ENCODE data around the gene EMC10.
A peak's percentile ranks its signal among the peaks of the same experiment; 100 is the strongest.

Gene EMC10

GRCh38 chr19:50497022-50497405, 20.7 kb downstream of the EMC10 start:
- DNase-seq (ENCODE audit: low read depth) = no peak

DNA sequence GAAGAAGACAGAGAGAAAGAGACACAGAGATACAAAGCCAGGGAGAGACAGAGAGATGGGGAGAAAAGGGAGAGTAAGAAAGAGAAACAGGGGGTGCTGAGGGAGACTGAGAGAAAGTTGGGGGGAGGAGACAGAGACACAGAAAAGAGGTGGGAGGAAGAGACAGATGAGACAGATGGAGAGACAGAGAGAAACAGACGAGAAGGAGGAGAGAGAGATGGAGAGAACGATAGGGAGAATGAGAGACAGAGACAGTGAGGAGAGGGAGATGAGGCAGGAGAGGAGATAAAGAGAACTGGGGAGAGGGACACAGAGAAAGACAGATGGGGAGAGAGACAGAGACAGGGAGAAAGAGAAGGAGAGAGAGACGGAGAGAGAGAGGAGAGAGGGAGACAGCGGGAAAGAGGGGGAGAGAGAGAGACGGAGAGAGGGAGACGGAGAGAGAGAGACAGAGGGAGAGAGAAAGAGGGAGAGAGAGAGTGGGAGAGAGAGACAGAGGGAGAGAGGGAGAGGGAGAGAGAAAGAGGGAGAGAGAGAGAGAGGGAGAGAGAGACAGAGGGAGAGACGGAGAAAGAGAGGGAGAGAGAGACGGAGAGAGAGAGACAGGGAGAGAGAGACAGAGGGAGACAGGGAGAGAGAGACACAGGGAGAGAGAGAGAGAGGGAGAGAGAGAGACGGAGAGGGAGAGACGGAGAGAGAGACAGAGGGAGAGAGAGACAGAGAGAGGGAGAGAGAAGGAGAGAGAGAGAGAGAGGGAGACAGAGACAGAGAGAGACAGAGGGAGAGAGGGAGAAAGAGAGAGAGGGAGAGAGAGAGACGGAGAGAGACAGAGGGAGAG, 22.1 kb downstream of the EMC10 start:
- DNase-seq (ENCODE audit: low read depth) = no peak

GRCh38 chr19:50500060-50500752, 23.9 kb downstream of the EMC10 start:
- DNase-seq (ENCODE audit: low read depth) = no peak

DNA sequence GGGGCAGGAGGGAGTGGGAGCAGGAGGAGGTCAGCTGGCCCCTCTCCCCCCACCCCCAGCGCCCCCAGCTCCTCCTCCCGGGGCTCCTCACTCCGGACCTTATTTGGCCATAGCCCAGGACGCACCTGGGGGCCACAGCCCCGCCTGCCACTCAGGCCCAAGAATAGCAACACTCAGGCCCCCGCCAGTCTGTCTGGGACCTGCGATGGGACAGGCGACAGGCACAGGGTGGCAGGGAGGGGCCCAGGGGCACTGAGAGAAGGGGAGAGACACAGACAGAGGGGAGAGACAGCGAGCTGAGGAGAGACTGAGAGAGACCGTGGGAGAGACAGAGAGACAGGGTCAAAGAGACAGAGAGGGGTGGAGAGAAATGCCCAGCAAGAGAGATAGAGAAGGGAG, 24.4 kb downstream of the EMC10 start:
- no peak for DNase-seq (ENCODE audit: low read depth)

- DNase-seq (ENCODE audit: low read depth) = no peak
Observed at GRCh38 chr19:50501186-50501567, 24.9 kb downstream of the EMC10 start.

DNA sequence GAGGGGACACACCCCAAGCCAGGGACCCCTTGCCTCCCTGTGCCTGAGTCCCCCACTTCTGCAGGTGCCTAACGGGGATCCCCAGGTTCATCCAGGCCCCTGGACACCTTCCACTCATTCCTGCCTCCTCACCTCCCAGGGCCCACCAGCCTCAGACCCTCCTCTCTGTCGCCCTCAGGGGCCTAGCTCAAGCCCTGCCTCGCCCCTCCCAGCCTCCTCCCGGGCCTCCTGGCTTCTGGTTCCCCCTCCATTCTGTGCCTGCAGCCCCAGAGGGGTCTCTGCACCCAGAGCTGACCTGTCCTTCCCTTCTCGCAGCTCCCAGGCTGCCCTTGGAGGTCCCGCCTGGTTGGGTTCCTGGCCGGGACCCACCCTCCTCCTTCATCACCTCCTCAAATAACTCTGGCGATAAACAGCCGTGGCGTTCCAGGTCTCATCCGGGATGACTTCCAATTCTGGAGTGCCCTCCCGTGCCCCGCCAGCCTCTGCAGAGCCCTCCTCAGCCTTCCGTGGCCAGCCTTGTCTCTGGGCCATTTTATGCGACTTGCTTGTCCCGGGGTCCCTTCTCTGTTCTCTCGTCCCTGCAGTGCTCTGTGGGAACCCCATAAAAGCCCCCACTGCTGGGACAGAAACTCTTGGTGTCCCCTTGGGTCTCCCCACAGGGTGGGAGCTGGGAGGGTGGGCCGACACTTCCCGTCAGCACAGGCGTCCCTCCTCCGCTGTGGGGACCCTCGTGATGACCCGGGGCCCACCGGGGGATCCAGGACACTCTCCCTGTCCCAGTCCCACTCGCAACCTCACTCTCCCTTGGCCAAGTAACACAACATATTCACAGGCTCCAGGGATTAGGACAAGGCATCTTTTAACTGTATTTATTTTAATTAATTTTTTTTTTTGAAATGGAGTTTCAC, 25.5 kb downstream of the EMC10 start:
- DNase-seq (ENCODE audit: low read depth) = no peak

- no peak for DNase-seq (ENCODE audit: low read depth)
Observed at GRCh38 chr19:50505856-50506611, 29.7 kb downstream of the EMC10 start.

DNA sequence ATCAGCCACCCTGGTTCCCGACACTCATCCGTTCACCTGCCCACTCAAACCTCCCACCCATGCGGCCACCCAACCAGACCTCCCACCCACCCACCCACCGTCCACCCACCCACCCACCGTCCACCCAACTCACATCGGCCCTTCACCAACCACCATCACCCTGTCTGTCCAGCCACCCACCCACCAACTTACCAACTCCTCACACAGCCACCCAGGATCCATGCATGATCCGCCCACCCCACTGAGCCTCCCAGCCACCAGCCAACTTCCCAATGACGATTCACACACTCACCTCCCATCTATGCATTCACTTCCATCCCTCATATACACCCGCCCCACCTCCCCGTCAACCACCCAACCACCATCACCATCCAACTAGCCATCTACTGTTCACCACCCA, 30.4 kb downstream of the EMC10 start:
- DNase-seq (ENCODE audit: low read depth) = no peak

GRCh38 chr19:50507376-50507775, 31.1 kb downstream of the EMC10 start:
- no peak for DNase-seq (ENCODE audit: low read depth)

DNA sequence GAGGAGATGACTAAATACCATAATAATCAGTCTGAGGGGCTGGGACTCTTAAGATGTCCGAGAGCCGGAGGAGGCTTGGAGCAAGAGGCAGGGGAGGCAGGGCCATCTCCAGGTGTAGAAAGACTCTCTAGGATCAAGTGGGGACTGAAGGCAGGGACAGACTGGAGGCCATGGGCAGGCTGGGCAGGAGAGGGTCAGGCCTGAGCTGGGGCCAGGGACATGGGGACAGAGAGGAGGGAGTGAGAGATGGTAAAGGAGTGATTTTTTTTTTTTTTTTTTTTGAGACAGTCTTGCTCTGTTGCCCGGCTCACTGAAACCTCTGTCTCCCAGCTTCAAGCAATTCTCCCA, 32.5 kb downstream of the EMC10 start:
- no peak for DNase-seq (ENCODE audit: low read depth)

GRCh38 chr19:50509366-50509765, 33.1 kb downstream of the EMC10 start:
- DNase-seq (ENCODE audit: low read depth) = no peak

DNA sequence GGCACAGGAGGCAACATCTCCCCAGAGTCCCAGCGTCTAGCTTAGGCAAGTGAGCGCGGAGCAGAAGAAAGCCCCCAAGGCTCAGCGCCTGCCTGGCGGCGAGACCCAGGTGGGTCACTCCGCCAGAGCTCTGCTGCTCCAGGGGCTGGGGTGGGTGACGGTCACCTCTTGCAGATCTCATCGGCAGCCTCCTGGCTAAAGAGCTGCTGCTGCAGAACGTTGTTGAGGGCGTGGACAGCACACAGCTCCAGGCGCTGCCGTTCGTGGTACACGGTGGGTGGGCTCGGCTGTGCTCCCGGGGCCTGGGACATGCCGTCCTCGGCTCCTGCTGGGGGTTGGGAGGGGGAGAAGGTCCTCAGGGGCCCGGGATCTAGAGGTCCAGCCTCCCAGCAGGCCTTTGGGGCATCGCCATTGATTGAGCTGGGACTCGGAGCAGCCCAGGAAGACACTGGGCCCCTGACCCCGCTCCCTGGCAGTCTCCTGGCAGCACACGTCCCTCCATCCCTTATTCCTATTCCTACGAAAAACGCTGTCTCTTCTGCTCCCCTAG, 33.9 kb downstream of the EMC10 start:
- no peak for DNase-seq (ENCODE audit: low read depth)

GRCh38 chr19:50510700-50511068, 34.4 kb downstream of the EMC10 start:
- no peak for DNase-seq (ENCODE audit: low read depth)

DNA sequence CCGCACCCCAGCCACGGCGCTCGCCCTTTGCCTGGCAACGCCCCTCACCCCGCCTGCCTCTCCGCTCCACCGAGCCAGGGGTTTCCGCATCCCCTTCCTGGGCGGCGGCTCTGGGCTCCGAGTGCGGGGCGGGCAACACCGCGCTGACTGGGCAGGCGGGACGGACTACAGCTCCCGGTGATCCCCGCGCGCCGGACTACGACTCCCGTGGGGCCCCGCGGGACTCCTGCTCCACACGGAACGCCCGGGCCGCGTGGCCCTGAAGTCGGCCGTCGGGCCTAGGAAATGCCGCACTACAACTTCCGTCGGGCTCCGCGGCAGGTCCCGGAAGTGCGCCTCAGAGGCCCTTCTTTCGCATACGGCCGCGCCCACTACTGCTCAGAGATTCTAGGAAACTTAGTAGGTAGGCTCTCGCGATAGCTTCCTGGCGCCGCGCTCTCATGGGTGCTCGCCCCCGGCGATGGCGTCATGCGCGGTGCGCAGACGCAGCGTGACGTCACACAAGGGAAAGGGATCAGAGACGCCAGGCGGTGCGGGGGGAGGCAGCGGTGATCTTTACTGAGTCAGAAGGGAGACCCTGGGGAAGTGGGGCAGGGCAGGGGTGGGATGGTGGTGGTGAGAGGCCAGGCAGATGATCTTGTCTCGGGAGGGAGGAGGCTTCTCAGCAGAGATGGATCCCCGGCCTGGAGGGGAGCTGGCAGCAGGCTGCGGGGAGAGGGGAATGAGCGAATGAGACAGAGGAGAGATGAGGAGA, 34.9 kb downstream of the EMC10 start, which contains the start of gene JOSD2:
Gene JOSD2, minus strand, starts transcription at position 123 of the 754 bp plus-strand sequence. CDS start 760 bp downstream, outside the sequence.
- peak; percentile 99 for DNase-seq (ENCODE audit: low read depth)

GRCh38 chr19:50512112-50512998, 36.0 kb downstream of the EMC10 start:
- no peak for DNase-seq (ENCODE audit: low read depth)

GRCh38 chr19:50512999-50513745, 36.9 kb downstream of the EMC10 start:
- no peak for DNase-seq (ENCODE audit: low read depth)

GRCh38 chr19:50513746-50514345, 37.5 kb downstream of the EMC10 start, which contains the start of gene ASPDH:
Gene ASPDH (minus strand): TSS chr19:50513913. CDS start chr19:50513823, 90 bp downstream.
- no peak for DNase-seq (ENCODE audit: low read depth)

All from stromal cell of bone marrow (primary cell).